Spleen (tissue), 7 donors: ENCODE results near the gene SPINT2.

Experiments
- POLR2AphosphoS5 ChIP-seq, 3 donors: sonication (generic); formaldehyde crosslinking; IDR thresholded peaks; one replicate each; pipeline ENCODE4 v1.5.1; 2017; ENCODE audit warnings: antibody characterized with exemption in 3 of 3
- TF ChIP-seq, protein P1 (sequence below), 11 experiments: fragments of 200-600 bp in 7 of 11; fragments of 450-650 bp in 4 of 11; sonication (generic) in 4 of 11; IDR thresholded peaks in 8 of 11; conservative IDR thresholded peaks in 3 of 11; 1 replicate in 7 of 11; 2 replicates in 4 of 11; pipeline versions ENCODE4 v1.4.0 to v1.8.0; 2016 to 2021; ENCODE audit warnings: antibody characterized with exemption in 11 of 11, inconsistent platforms in 4 of 11, mild to moderate bottlenecking in 1 of 11
- donor health status: DM: no; HTN: no; CAD: no; lungs with moderate emphysema.
- donor health status: DM: no; HTN: no; CAD: no.
- donor health status: DM: no; HTN: no; CAD: no.

DNA sequence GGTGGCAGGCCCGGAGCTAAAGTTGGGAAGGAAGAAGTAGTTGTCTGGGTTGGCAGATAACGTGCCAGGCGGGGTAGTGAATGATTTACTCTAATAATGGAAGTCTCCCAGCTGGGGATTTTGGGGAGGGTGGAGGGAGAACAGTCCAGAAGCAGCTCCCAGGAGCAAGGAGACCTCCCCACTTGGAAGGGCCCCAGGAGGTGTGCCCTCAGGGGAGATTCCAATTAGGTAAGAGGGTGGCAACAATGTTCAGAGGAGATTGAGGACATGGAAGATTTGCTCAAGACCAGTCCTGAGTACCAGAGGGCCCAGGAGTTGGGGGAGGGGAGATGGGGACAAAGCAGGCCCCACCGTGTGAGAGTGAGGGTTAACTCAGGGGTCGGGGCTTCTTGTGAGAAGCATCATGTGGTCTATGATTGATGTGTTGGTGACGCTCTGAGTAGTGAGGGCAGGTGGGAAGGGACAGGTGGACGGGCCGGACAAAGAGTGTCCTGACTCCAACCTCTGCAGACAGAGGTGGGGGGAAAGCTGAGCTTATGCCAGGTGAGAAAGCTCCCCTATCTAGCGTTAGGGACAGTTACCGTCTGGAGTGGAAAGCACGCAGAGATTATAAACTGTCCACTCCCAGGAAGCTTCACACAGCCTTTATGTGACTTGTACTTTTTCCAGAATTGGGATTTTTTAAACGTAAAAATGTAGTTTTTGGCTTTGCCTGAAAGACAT lies 3.5 kb downstream of the SPINT2 start:
- TF ChIP-seq POLR2AphosphoS5 (IDR thresholded peaks at IDR 0.05), result no peak
- TF ChIP-seq, protein P1, sequence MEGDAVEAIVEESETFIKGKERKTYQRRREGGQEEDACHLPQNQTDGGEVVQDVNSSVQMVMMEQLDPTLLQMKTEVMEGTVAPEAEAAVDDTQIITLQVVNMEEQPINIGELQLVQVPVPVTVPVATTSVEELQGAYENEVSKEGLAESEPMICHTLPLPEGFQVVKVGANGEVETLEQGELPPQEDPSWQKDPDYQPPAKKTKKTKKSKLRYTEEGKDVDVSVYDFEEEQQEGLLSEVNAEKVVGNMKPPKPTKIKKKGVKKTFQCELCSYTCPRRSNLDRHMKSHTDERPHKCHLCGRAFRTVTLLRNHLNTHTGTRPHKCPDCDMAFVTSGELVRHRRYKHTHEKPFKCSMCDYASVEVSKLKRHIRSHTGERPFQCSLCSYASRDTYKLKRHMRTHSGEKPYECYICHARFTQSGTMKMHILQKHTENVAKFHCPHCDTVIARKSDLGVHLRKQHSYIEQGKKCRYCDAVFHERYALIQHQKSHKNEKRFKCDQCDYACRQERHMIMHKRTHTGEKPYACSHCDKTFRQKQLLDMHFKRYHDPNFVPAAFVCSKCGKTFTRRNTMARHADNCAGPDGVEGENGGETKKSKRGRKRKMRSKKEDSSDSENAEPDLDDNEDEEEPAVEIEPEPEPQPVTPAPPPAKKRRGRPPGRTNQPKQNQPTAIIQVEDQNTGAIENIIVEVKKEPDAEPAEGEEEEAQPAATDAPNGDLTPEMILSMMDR (IDR thresholded peaks at IDR 0.05 in 8 of 11, conservative IDR thresholded peaks at IDR 0.05 in 3 of 11), result no peak
